Measurements from ENCODE around the gene NPB.

Gene NPB

GRCh38 chr17:81947189-81947588 lies 45.2 kb downstream of the NPB start, which contains the start of gene MYADML2:
TSS of gene MYADML2 (minus strand) at chr17:81947233. CDS start at chr17:81941741, 5,492 bp downstream.
- no peak for DNase-seq

GRCh38 chr17:81948635-81949378 lies 46.8 kb downstream of the NPB start:
- no peak for DNase-seq

GRCh38 chr17:81950501-81950900 lies 48.5 kb downstream of the NPB start:
- no peak for DNase-seq

- DNase-seq, result no peak
Measured at GRCh38 chr17:81951785-81952684, 50.0 kb downstream of the NPB start.
